Heart left ventricle (tissue), 13 donors: ENCODE measurements around the gene RAB19.

ENCODE experiments used
- POLR2A ChIP-seq, 2 donors: fragments of 450-650 bp; IDR thresholded peaks; one replicate each; pipeline ENCODE4 v1.6.1; 2017; ENCODE audit warnings: antibody characterized with exemption in 2 of 2, mild to moderate bottlenecking in 2 of 2, moderate library complexity in 2 of 2
- TF ChIP-seq, protein P1 (sequence below), 12 donors: fragments of 200-600 bp; sonication (generic) in 4 of 12; IDR thresholded peaks; one replicate each; pipeline versions ENCODE4 v1.5.0 to v1.8.0; 2018 to 2022; ENCODE audit warnings: antibody characterized with exemption in 12 of 12, mild to moderate bottlenecking in 5 of 12
- donor health status: ischemic (EF 13 %, LVEDD 7.1; RV severe dilation, severe dysfunction).
- donor health status: DM: no; HTN: yes; CAD: no.
- donor health status: DM: no; HTN: no; CAD: no.
- donor health status: ischemic (EF 25% LVEDD 6.9; RV normal size, moderate dysfunction).
- donor health status: ischemic (EF 25% LVEDD 5.7; RV mildly dilated, moderate dysfunction).
- donor health status: ischemic (EF 35%, LVEDD 5.7; RV mildly dilated, moderate dysfunction).
- donor health status: nonischemic (EF 11% LVEDD 7.7; RV severe dilation, severe dysfunction).
- donor health status: DM: yes; HTN: yes; CAD: no.
- donor health status: PGD.
- donor health status: ischemic (EF 29% LVEDD 5.4; RV normal size, mild dysfunction).
- donor health status: nonischemic (EF 23%, LVEDD 6.1; RV moderate dilation, normal function).

GRCh38 chr7:140435252-140435895 lies 31.5 kb downstream of the RAB19 start:
- TF ChIP-seq, protein P1, sequence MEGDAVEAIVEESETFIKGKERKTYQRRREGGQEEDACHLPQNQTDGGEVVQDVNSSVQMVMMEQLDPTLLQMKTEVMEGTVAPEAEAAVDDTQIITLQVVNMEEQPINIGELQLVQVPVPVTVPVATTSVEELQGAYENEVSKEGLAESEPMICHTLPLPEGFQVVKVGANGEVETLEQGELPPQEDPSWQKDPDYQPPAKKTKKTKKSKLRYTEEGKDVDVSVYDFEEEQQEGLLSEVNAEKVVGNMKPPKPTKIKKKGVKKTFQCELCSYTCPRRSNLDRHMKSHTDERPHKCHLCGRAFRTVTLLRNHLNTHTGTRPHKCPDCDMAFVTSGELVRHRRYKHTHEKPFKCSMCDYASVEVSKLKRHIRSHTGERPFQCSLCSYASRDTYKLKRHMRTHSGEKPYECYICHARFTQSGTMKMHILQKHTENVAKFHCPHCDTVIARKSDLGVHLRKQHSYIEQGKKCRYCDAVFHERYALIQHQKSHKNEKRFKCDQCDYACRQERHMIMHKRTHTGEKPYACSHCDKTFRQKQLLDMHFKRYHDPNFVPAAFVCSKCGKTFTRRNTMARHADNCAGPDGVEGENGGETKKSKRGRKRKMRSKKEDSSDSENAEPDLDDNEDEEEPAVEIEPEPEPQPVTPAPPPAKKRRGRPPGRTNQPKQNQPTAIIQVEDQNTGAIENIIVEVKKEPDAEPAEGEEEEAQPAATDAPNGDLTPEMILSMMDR (IDR thresholded peaks at IDR 0.05): no peak
- no peak for TF ChIP-seq POLR2A (IDR thresholded peaks at IDR 0.05)
